ENCODE data around the gene WDR72. TPM values are rescaled to one million over a fixed set of nuclear protein-coding genes. Genes with fewer than 3 reads are reported as not detected.
A peak's percentile ranks its signal among the peaks of the same experiment; 100 is the strongest.

Gene WDR72
- total RNA-seq, 1 donor from 2014 or later, result 2.0 TPM

GRCh38 chr15:53671545-53671944 is 87.9 kb downstream of the WDR72 start:
- no peaks in the 10 kb centered on the region for H3K4me1 Mint-ChIP-seq (ENCODE audit: unreplicated experiment)
- TF ChIP-seq CTCF (conservative IDR thresholded peaks at IDR 0.05), result no peak
- H3K9me3 Mint-ChIP-seq, result no peaks in the 10 kb centered on the region
- H3K27ac Mint-ChIP-seq, result no peak overlapping the region
- H3K27me3 Mint-ChIP-seq, result peaks cover 7% of the 10 kb centered on the region
- no peaks in the 10 kb centered on the region for H3K36me3 Mint-ChIP-seq
- no peak for DNase-seq (ENCODE audit: extremely low spot score, unreplicated experiment)
- H3K4me3 Mint-ChIP-seq, result no peak overlapping the region

GRCh38 chr15:53670701-53671100 is 88.8 kb downstream of the WDR72 start:
- no peaks in the 10 kb centered on the region for H3K36me3 Mint-ChIP-seq
- no peak for TF ChIP-seq CTCF (conservative IDR thresholded peaks at IDR 0.05)
- no peak for DNase-seq (ENCODE audit: extremely low spot score, unreplicated experiment)
- H3K9me3 Mint-ChIP-seq, result no peaks in the 10 kb centered on the region
- H3K27ac Mint-ChIP-seq, result no peak overlapping the region
- peaks cover 7% of the 10 kb centered on the region for H3K27me3 Mint-ChIP-seq
- no peak overlapping the region for H3K4me3 Mint-ChIP-seq
- no peaks in the 10 kb centered on the region for H3K4me1 Mint-ChIP-seq (ENCODE audit: unreplicated experiment)

- Mint-ChIP-seq H3K4me3 (no peak overlapping the region), H3K36me3 (no peaks in the 10 kb centered on the region), H3K4me1 (ENCODE audit: unreplicated experiment) (no peaks in the 10 kb centered on the region), H3K27me3 (peaks cover 7% of the 10 kb centered on the region), H3K27ac (no peak overlapping the region), H3K9me3 (no peaks in the 10 kb centered on the region)
- DNase-seq (ENCODE audit: extremely low spot score, unreplicated experiment), result no peak
- peak; percentile 49 for TF ChIP-seq CTCF (conservative IDR thresholded peaks at IDR 0.05)
Measured at GRCh38 chr15:53665930-53666329, 93.5 kb downstream of the WDR72 start.

- Mint-ChIP-seq H3K36me3 (no peaks in the 10 kb centered on the region), H3K4me3 (peak overlapping the region; percentile 24), H3K9me3 (no peaks in the 10 kb centered on the region), H3K27ac (no peak overlapping the region), H3K27me3 (peaks cover 9% of the 10 kb centered on the region), H3K4me1 (ENCODE audit: unreplicated experiment) (peaks cover 13% of the 10 kb centered on the region)
- no peak for TF ChIP-seq CTCF (conservative IDR thresholded peaks at IDR 0.05)
- no peak for DNase-seq (ENCODE audit: extremely low spot score, unreplicated experiment)
Measured at GRCh38 chr15:53658827-53659555, 100.5 kb downstream of the WDR72 start.

- Mint-ChIP-seq H3K27ac (no peak overlapping the region), H3K27me3 (peaks cover 9% of the 10 kb centered on the region), H3K4me3 (no peak overlapping the region), H3K36me3 (no peaks in the 10 kb centered on the region), H3K9me3 (no peaks in the 10 kb centered on the region), H3K4me1 (ENCODE audit: unreplicated experiment) (peaks cover 13% of the 10 kb centered on the region)
- DNase-seq (ENCODE audit: extremely low spot score, unreplicated experiment), result no peak
- TF ChIP-seq CTCF (conservative IDR thresholded peaks at IDR 0.05), result no peak
Measured at GRCh38 chr15:53658255-53658654, 101.2 kb downstream of the WDR72 start.
